H9 (cell line): ENCODE results near the gene DENND5B. TPM values are rescaled to one million over a fixed set of nuclear protein-coding genes. Genes with fewer than 3 reads are reported as not detected.

Source experiments
- DNase-seq: peaks from one replicate; pipeline ENCODE4 v3.0.0-alpha.2; 2017
- H2AFZ ChIP-seq: one replicate; pipeline ENCODE4 v1.6.1; 2013; ENCODE audit warnings: mild to moderate bottlenecking, low read length, control low read depth, moderate library complexity
- H2AK5ac ChIP-seq: 2 replicates; pipeline ENCODE4 v1.6.1; 2013; ENCODE audit warnings: low read length, control low read depth, mixed read lengths; ENCODE audit not compliant: insufficient read length
- H2BK120ac ChIP-seq: one replicate; pipeline ENCODE4 v1.6.1; 2013; ENCODE audit warnings: low read depth, mild to moderate bottlenecking, low read length, control low read depth, inconsistent platforms; ENCODE audit not compliant: poor library complexity, severe bottlenecking
- H2BK12ac ChIP-seq: 2 replicates; pipeline ENCODE4 v1.6.1; 2013; ENCODE audit warnings: low read length, control low read depth, mixed read lengths, low read depth; ENCODE audit not compliant: insufficient read length
- H2BK15ac ChIP-seq: 2 replicates; pipeline ENCODE4 v1.6.1; 2013; ENCODE audit warnings: low read depth, low read length, control low read depth
- H2BK20ac ChIP-seq: one replicate; pipeline ENCODE4 v1.6.1; 2013; ENCODE audit warnings: low read depth, mild to moderate bottlenecking, low read length, control low read depth, inconsistent platforms; ENCODE audit not compliant: poor library complexity, severe bottlenecking
- H2BK5ac ChIP-seq: 2 replicates; pipeline ENCODE4 v1.6.1; 2013; ENCODE audit warnings: low read length, control low read depth, mixed read lengths; ENCODE audit not compliant: insufficient read length
- H3K14ac ChIP-seq: 2 replicates; pipeline ENCODE4 v1.6.1; 2013; ENCODE audit warnings: low read length, control low read depth; ENCODE audit not compliant: insufficient read depth
- H3K18ac ChIP-seq: 2 replicates; pipeline ENCODE4 v1.6.1; 2013; ENCODE audit warnings: low read depth, mild to moderate bottlenecking, mixed read lengths, low read length, control low read depth; ENCODE audit not compliant: insufficient read length
- H3K23ac ChIP-seq: 2 replicates; pipeline ENCODE4 v1.6.1; 2013; ENCODE audit warnings: low read length, control low read depth, mixed read lengths, low read depth; ENCODE audit not compliant: insufficient read length
- H3K23me2 ChIP-seq: 2 replicates; pipeline ENCODE4 v1.6.1; 2013; ENCODE audit warnings: low read depth, mild to moderate bottlenecking, mixed read lengths, low read length, control low read depth; ENCODE audit not compliant: insufficient read length, poor library complexity, severe bottlenecking
- H3K27ac ChIP-seq: 2 replicates; pipeline ENCODE4 v1.5.1; 2013; ENCODE audit warnings: low read length, control low read depth, mixed read lengths, low read depth; ENCODE audit not compliant: insufficient read length
- H3K27me3 ChIP-seq: 2 replicates; pipeline ENCODE4 v1.6.1; 2013; ENCODE audit warnings: low read length, control low read depth, inconsistent platforms; ENCODE audit not compliant: insufficient read depth
- H3K4ac ChIP-seq: 2 replicates; pipeline ENCODE4 v1.6.1; 2013; ENCODE audit warnings: low read depth, mild to moderate bottlenecking, control low read depth, inconsistent platforms, low read length, moderate library complexity
- H3K4me1 ChIP-seq: 2 replicates; pipeline ENCODE4 v1.6.1; 2013; ENCODE audit warnings: low read length, control low read depth, inconsistent platforms; ENCODE audit not compliant: insufficient read depth
- H3K4me2 ChIP-seq: 2 replicates; pipeline ENCODE4 v1.6.1; 2013; ENCODE audit warnings: low read length, control low read depth, mixed read lengths; ENCODE audit not compliant: insufficient read length, insufficient read depth
- H3K56ac ChIP-seq: 2 replicates; pipeline ENCODE4 v1.6.1; 2013; ENCODE audit warnings: low read depth, mild to moderate bottlenecking, mixed read lengths, low read length, control low read depth; ENCODE audit not compliant: insufficient read length
- H3K79me1 ChIP-seq: 2 replicates; pipeline ENCODE4 v1.6.1; 2013; ENCODE audit warnings: low read depth, mild to moderate bottlenecking, moderate library complexity, low read length, control low read depth, inconsistent platforms; ENCODE audit not compliant: insufficient read depth, poor library complexity, severe bottlenecking
- H3K79me2 ChIP-seq: 2 replicates; pipeline ENCODE4 v1.6.1; 2013; ENCODE audit warnings: low read length, control low read depth, inconsistent platforms; ENCODE audit not compliant: insufficient read depth
- H3K9ac ChIP-seq: 2 replicates; pipeline ENCODE4 v1.6.1; 2013; ENCODE audit warnings: low read length, control low read depth, mixed read lengths; ENCODE audit not compliant: insufficient read length; ENCODE audit errors: extremely low read depth
- H3K9me3 ChIP-seq: one replicate; pipeline ENCODE4 v1.6.1; 2013; ENCODE audit warnings: low read depth, low read length, inconsistent platforms; ENCODE audit not compliant: control insufficient read depth
- H3T11ph ChIP-seq: one replicate; pipeline ENCODE4 v1.6.1; 2013; ENCODE audit warnings: mild to moderate bottlenecking, low read length, control low read depth, inconsistent platforms
- H4K20me1 ChIP-seq: one replicate; pipeline ENCODE4 v1.6.1; 2013; ENCODE audit not compliant: control insufficient read depth, insufficient read length, insufficient read depth
- H4K5ac ChIP-seq: 2 replicates; pipeline ENCODE4 v1.6.1; 2013; ENCODE audit warnings: low read depth, mild to moderate bottlenecking, mixed read lengths, low read length, control low read depth; ENCODE audit not compliant: insufficient read length
- H4K8ac ChIP-seq: replicated peaks from 2 replicates; pipeline ENCODE4 v1.6.1; 2013; ENCODE audit warnings: low read length, control low read depth, mixed read lengths, low read depth; ENCODE audit not compliant: insufficient read length
- H4K91ac ChIP-seq: 2 replicates; pipeline ENCODE4 v1.6.1; 2013; ENCODE audit warnings: low read depth, mild to moderate bottlenecking, moderate library complexity, mixed read lengths, low read length, control low read depth; ENCODE audit not compliant: insufficient read length
- H3K27ac Mint-ChIP-seq, 3 experiments: 2 replicates in 2 of 3; 3 replicates in 1 of 3; pipeline ENCODE4 v1.8.0; 2020 to 2021; ENCODE audit warnings: mixed read lengths in 3 of 3, mild to moderate bottlenecking in 1 of 3, moderate library complexity in 1 of 3
- H3K27me3 Mint-ChIP-seq: 2 replicates; pipeline ENCODE4 v1.8.0; 2021; ENCODE audit warnings: low read depth, mild to moderate bottlenecking, moderate library complexity, mixed read lengths
- H3K36me3 Mint-ChIP-seq, 3 experiments: 2 replicates in 2 of 3; 3 replicates in 1 of 3; pipeline ENCODE4 v1.8.0; 2020 to 2021; ENCODE audit warnings: low read depth in 3 of 3, mixed read lengths in 3 of 3; ENCODE audit not compliant: insufficient read depth in 1 of 3
- H3K4me1 Mint-ChIP-seq, 2 experiments: 2 replicates each; pipeline ENCODE4 v1.8.0; 2020; ENCODE audit warnings: mixed read lengths in 2 of 2
- H3K4me3 Mint-ChIP-seq, 2 experiments: 2 replicates in 1 of 2; 3 replicates in 1 of 2; pipeline ENCODE4 v1.8.0; 2020 to 2021; ENCODE audit warnings: mild to moderate bottlenecking in 2 of 2, mixed read lengths in 2 of 2, moderate library complexity in 1 of 2
- H3K9me3 Mint-ChIP-seq, 2 experiments: 2 replicates in 1 of 2; 3 replicates in 1 of 2; pipeline ENCODE4 v1.8.0; 2020; ENCODE audit warnings: mild to moderate bottlenecking in 2 of 2, mixed read lengths in 2 of 2, moderate library complexity in 1 of 2
- CTCF ChIP-seq: fragments of 200-600 bp; sonication (generic); conservative IDR thresholded peaks from 3 replicates; pipeline ENCODE4 v1.8.0; 2021; ENCODE audit warnings: antibody characterized with exemption, mild to moderate bottlenecking
- WGBS: extraction: QIAGEN DNeasy Blood & Tissue Kit; methylation state at CpG from one replicate; pipeline ENCODE4 v1.1.7; 2013; ENCODE audit warnings: missing lambda C conversion rate, low lambda C conversion rate, mixed read lengths; ENCODE audit not compliant: insufficient read length; ENCODE audit errors: extremely low coverage; 5-methylcytosine and 5-hydroxymethylcytosine counted together
- total RNA-seq: library from RNA; stranded (reverse); gene quantifications from 2 replicates; pipeline ENCODE4 v1.2.1, GENCODE V29; 2021

Gene DENND5B
- total RNA-seq, 1 experiment from 2014 or later = 13.4 TPM

- H3K4me2 ChIP-seq = no peak overlapping the region
- no peaks in the 10 kb centered on the region for H3K79me2 ChIP-seq
- H3K56ac ChIP-seq = no peak overlapping the region
- Mint-ChIP-seq H3K4me3 (no peak overlapping the region), H3K36me3 (no peaks in the 10 kb centered on the region), H3K27ac (peak overlapping the region in 1 of 3 experiments; percentile 9; a peak in 2 of 7 replicates), H3K27me3 (no peaks in the 10 kb centered on the region), H3K9me3 (no peaks in the 10 kb centered on the region), H3K4me1 (peaks cover 25 to 27% of the 10 kb centered on the region in 2 experiments)
- no peak overlapping the region for H3K9ac ChIP-seq
- no peak overlapping the region for H3K18ac ChIP-seq
- DNase-seq = no peak
- no peak overlapping the region for H2BK5ac ChIP-seq
- 100% methylated on average over 2 of the region's 8 CpGs for WGBS
- H3K27me3 ChIP-seq = no peaks in the 10 kb centered on the region
- no peak overlapping the region; the same call in 1 of the 2 replicates for H2BK15ac ChIP-seq
- no peaks in the 10 kb centered on the region for H3K23me2 ChIP-seq
- H3K4ac ChIP-seq = no peak overlapping the region
- H3K79me1 ChIP-seq = no peaks in the 10 kb centered on the region
- H2AFZ ChIP-seq = no peak overlapping the region
- no peak overlapping the region for H3T11ph ChIP-seq
- H4K5ac ChIP-seq = no peak overlapping the region
- no peak for TF ChIP-seq CTCF
- H2BK120ac ChIP-seq = no peak overlapping the region
- H4K91ac ChIP-seq = no peak overlapping the region
- H2AK5ac ChIP-seq = no peak overlapping the region
- H4K8ac ChIP-seq = no peak overlapping the region
- no peaks in the 10 kb centered on the region for H3K9me3 ChIP-seq
- no peak overlapping the region for H3K14ac ChIP-seq
- H2BK12ac ChIP-seq = no peak overlapping the region
- no peak overlapping the region for H2BK20ac ChIP-seq
- H3K27ac ChIP-seq = no peak overlapping the region
- no peaks in the 10 kb centered on the region; the same call in 1 of the 2 replicates for H3K4me1 ChIP-seq
- H3K23ac ChIP-seq = no peak overlapping the region
- no peaks in the 10 kb centered on the region for H4K20me1 ChIP-seq
Observed at GRCh38 chr12:31343139-31343538, 247.8 kb downstream of the DENND5B start.
